GM23338 (cell line): Measurements from ENCODE around the gene PDCD1. TPM values are rescaled to one million over a fixed set of nuclear protein-coding genes. Genes with fewer than 3 reads are reported as not detected.

Experiments
- ATAC-seq: fragments of 200-7000 bp; cut with Tn5 transposase; 3 replicates; pipeline ENCODE4 v1.9.1; 2020
- DNase-seq: peaks from one replicate; pipeline ENCODE4 v3.0.0-alpha.2; 2015; ENCODE audit warnings: low spot score
- H2AFZ ChIP-seq: fragments of 200-600 bp; sonication (generic); 2 replicates; pipeline ENCODE4 v1.8.0; 2016; ENCODE audit warnings: antibody characterized with exemption, mild to moderate bottlenecking, moderate library complexity
- H3F3A ChIP-seq: fragments of 200-600 bp; sonication (generic); replicated peaks from 2 replicates; pipeline ENCODE4 v1.8.0; 2017; ENCODE audit warnings: antibody characterized with exemption, mixed run types, low read depth
- H3K27ac ChIP-seq: fragments of 200-600 bp; sonication (generic); 2 replicates; pipeline ENCODE4 v1.6.1; 2016; ENCODE audit warnings: low read depth
- H3K27me3 ChIP-seq: fragments of 200-600 bp; sonication (generic); 2 replicates; pipeline ENCODE4 v1.8.0; 2016; ENCODE audit warnings: mild to moderate bottlenecking, mixed run types, moderate library complexity; ENCODE audit not compliant: insufficient read depth
- H3K36me3 ChIP-seq: fragments of 200-600 bp; sonication (generic); 2 replicates; pipeline ENCODE4 v1.8.0; 2016; ENCODE audit warnings: mild to moderate bottlenecking; ENCODE audit not compliant: insufficient read depth
- H3K4me1 ChIP-seq: fragments of 200-600 bp; sonication (generic); 2 replicates; pipeline ENCODE4 v1.8.0; 2016; ENCODE audit warnings: mild to moderate bottlenecking, moderate library complexity; ENCODE audit not compliant: insufficient read depth
- H3K4me2 ChIP-seq: fragments of 200-600 bp; sonication (generic); 2 replicates; pipeline ENCODE4 v1.7.1; 2017; ENCODE audit warnings: mixed run types
- H3K4me3 ChIP-seq: fragments of 200-600 bp; sonication (generic); 2 replicates; pipeline ENCODE4 v1.6.1; 2016; ENCODE audit warnings: mixed run types
- H3K79me2 ChIP-seq: fragments of 200-600 bp; sonication (generic); replicated peaks from 2 replicates; pipeline ENCODE4 v1.8.0; 2017; ENCODE audit warnings: mild to moderate bottlenecking; ENCODE audit not compliant: insufficient read depth
- H3K9me2 ChIP-seq: fragments of 200-600 bp; sonication (generic); 2 replicates; pipeline ENCODE4 v1.8.0; 2017; ENCODE audit not compliant: insufficient read depth
- H4K20me1 ChIP-seq: fragments of 200-600 bp; sonication (generic); replicated peaks from 2 replicates; pipeline ENCODE4 v1.8.0; 2017; ENCODE audit warnings: mild to moderate bottlenecking; ENCODE audit not compliant: insufficient read depth
- H3K27ac Mint-ChIP-seq: 2 replicates; pipeline ENCODE4 v1.8.0; 2020; ENCODE audit warnings: inconsistent platforms, mild to moderate bottlenecking, moderate library complexity, mixed read lengths
- H3K27me3 Mint-ChIP-seq: 3 replicates; pipeline ENCODE4 v1.8.0; 2022; ENCODE audit warnings: low read depth, mild to moderate bottlenecking, moderate library complexity, mixed read lengths, inconsistent platforms; ENCODE audit not compliant: insufficient read depth, poor library complexity
- H3K36me3 Mint-ChIP-seq: 3 replicates; pipeline ENCODE4 v1.8.0; 2021; ENCODE audit warnings: low read depth, mild to moderate bottlenecking, inconsistent platforms, moderate library complexity, mixed read lengths
- H3K4me1 Mint-ChIP-seq: 3 replicates; pipeline ENCODE4 v1.8.0; 2020; ENCODE audit warnings: mild to moderate bottlenecking, inconsistent platforms, mixed read lengths
- H3K4me3 Mint-ChIP-seq: 3 replicates; pipeline ENCODE4 v1.8.0; 2021; ENCODE audit warnings: moderate library complexity, mild to moderate bottlenecking, inconsistent platforms, mixed read lengths
- H3K9me3 Mint-ChIP-seq: 3 replicates; pipeline ENCODE4 v1.8.0; 2020; ENCODE audit warnings: moderate library complexity, mild to moderate bottlenecking, inconsistent platforms, mixed read lengths
- CREB1 ChIP-seq: fragments of 250-450 bp; sonication (Bioruptor Pico); IDR thresholded peaks from 2 replicates; pipeline ENCODE4 v1.5.0; 2020; ENCODE audit warnings: low read depth, mild to moderate bottlenecking, moderate library complexity
- ETS1 ChIP-seq: IDR thresholded peaks from 2 replicates; pipeline ENCODE4 v1.6.1; 2016; ENCODE audit warnings: antibody characterized with exemption
- EZH2 ChIP-seq: fragments of 200-600 bp; sonication (generic); IDR thresholded peaks from one replicate; pipeline ENCODE4 v1.8.0; 2017; ENCODE audit warnings: antibody characterized with exemption, mild to moderate bottlenecking, low read depth; ENCODE audit not compliant: unreplicated experiment
- REST ChIP-seq: IDR thresholded peaks from one replicate; pipeline ENCODE4 v1.6.1; 2018; ENCODE audit warnings: antibody characterized with exemption; ENCODE audit not compliant: unreplicated experiment
- polyA plus RNA-seq: library from polyadenylated mRNA; unstranded; fragments of >200 nt; fragmentation: Nextera tagmentation; extraction: Ambion mirVana; gene quantifications from 2 replicates; pipeline ENCODE4 v1.2.1, GENCODE V29; 2016
- total RNA-seq: library from RNA; depleted of rRNA; stranded (reverse); fragments of >200 nt; shearing (Covaris generic); gene quantifications from 2 replicates; pipeline ENCODE4 v1.2.3, GENCODE V29; 2014

Gene PDCD1
- total and polyA plus RNA-seq, 2 experiments from 2014 or later: 0.34 to 0.38 TPM

DNA sequence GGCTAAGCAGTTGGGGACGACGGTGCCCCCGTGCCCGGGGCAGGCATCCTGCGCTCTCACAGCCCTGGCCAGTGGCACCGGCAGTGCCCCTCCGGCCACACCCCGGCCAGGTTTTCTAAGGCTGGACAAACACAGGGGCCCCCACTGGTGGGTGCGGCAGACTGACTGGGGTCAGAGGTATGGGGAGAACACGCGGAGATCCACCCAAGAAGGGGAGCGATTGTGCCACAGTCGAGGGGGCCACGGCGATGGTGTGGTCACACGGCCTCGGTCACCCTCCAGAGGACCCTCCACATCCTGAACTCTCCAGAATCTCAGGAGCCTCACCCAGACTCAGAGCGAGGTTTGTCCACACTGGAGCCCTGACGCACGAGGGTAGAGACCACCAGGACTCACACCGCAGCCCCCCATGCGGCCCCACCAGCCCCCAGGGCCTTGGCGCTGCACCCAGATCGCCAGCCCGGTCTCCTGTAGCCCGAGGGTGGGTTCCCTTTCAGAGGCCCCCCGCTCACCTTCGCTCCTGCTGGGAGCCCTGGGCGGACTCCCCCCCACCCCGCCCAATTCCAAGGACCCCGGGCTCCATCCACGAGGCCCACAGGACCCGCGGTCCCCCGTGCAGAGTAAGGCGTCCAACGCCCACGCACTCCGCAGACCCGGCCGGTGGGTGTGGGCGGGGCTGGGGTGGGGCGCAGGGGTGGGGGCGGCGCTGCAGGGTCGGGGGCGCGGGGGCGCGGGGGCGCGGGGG, 15.2 kb downstream of the PDCD1 start (continued):
- TF ChIP-seq ETS1 (no peak), CREB1 (CRISPR knock-in tag) (no peak), REST (no peak)

GRCh38 chr2:241842620-241843211, 16.0 kb downstream of the PDCD1 start:
- no peaks in the 10 kb centered on the region for H3K9me2 ChIP-seq
- no peak overlapping the region for H3K27ac ChIP-seq
- peaks cover 7% of the 10 kb centered on the region for H3K4me1 Mint-ChIP-seq
- DNase-seq (no peak), ATAC-seq (peak; percentile 33)
- no peaks in the 10 kb centered on the region; the same call in 1 of the 2 replicates for H3K4me1 ChIP-seq
- H3K4me2 ChIP-seq: peak overlapping the region; percentile 38; the same call in 1 of the 2 replicates
- no peaks in the 10 kb centered on the region for H3F3A ChIP-seq
- peak overlapping the region; percentile 57 for H3K4me3 Mint-ChIP-seq
- H3K79me2 ChIP-seq: no peaks in the 10 kb centered on the region
- TF ChIP-seq EZH2 (no peak), REST (no peak), ETS1 (no peak)
- H3K4me3 ChIP-seq: peak overlapping the region; percentile 34; the same call in 1 of the 2 replicates
- H3K9me3 Mint-ChIP-seq: no peaks in the 10 kb centered on the region
- no peaks in the 10 kb centered on the region for H3K36me3 Mint-ChIP-seq
- peak overlapping the region; percentile 95 for H2AFZ ChIP-seq
- H3K27ac Mint-ChIP-seq: no peak overlapping the region
- no peaks in the 10 kb centered on the region for H4K20me1 ChIP-seq
- H3K36me3 ChIP-seq: no peaks in the 10 kb centered on the region
- H3K27me3 ChIP-seq: peaks cover 22% of the 10 kb centered on the region
- H3K27me3 Mint-ChIP-seq: peaks cover 37% of the 10 kb centered on the region
